ENCODE data around the gene CARD11.
"Not testable (repeated sequence)": the region's sequence is repeated elsewhere in the genome, so short reads cannot be mapped to it uniquely, and the experiment has no call there.

Gene CARD11

DNA sequence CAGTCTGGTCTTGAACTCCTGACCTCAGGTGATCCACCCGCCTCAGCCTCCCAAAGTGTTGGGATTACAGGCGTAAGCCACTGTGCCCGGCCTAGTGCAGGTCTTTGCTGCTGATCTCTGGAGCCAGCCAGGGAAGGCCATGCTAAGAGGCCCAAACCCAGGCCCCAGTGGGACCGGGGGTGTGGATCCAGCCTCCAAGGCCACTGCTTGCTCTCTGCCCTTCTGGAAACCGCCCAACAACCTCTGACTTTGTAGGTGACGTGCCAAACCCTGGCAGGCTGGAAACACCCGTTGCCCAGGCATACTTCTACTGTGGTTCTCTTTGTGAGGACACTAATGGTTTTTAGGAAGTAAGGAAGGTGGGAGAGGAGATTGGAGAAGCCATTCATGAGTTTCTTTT lies 116.1 kb downstream of the CARD11 start:
- DNase-seq, result no peak

GRCh38 chr7:2926896-2927405 lies 116.7 kb downstream of the CARD11 start:
- no peak for DNase-seq

DNA sequence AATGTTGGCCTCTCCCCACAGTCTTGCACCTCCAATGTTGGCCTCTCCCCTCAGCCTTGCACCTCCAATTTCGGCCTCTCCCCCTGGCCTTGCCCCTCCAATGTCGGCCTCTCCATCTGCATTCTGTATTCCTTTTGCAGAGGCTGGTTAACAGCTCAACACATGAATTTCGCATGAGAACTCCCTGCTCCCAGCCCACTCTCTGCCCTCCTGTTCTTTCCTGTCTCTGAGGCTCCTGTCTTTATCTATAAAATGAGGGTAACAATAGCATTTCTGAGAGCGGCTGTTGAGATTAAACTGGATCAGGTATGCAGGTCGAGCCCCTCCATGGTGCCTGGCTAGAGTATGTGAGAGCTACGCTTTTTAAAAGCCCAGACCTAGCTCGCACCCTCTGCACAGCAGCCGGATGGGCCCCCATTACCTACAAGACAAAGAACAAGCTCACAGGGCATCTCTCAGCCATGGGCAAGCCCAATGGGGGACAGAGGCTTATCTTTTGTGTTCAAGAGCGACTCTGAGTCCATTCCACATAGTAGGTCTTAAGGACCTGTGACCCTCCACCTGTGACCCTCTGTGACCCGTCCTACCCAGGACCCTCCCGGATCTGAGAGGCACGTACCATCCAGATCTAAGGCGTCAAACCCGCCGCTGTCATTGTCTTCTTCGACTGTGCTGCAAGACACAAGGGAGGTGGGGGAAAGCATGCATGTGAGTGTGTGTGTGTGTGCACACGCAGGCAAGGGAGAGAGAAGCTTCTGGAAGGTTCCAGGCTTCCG lies 117.4 kb downstream of the CARD11 start:
- no peak for DNase-seq

DNA sequence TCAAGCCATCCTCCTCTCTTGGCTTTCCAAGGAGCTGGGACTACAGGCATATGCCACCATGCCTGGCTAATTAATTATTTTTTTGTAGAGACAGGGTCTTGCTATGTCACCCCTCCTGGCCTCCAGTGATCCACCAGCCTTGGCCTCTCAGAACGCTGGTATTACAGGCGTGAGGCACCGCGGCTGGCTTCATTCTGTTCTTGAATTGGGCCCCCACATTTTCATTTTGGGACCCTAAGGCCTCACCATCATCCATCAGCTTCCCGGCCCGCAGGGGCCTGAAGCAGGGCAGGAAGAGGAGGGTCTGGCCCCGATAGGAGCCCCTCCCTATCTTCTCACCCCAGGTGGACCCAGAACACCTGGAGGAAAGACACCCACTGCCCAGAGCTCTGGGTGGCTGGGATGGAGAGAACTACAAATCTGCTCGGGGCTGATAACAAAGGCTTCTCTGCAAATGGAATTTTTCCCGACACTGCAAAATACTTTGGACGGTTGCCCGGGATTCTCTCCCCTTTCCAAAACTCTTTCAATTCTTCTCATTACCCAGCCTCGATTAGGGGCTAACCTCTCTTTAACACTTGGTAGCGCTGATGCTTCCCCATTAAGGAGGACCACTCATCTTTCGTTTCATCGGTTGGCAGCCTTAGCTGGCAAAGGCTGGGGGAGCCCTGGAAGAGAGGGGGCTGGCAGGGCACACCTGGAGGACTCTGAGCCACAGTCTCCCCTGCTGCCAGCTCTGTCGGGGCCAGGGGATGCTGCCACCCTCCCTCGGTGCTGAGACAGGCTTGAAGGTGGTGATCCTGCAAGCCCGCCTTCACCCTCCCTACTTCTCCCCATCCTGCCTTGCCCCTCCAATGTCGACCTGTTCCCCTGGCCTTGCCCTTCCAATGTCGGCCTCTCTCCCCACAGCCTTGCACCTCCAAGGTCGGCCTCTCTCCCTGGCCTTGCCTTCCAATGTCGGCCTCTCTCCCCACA lies 118.5 kb downstream of the CARD11 start:
- DNase-seq, result no peak

DNA sequence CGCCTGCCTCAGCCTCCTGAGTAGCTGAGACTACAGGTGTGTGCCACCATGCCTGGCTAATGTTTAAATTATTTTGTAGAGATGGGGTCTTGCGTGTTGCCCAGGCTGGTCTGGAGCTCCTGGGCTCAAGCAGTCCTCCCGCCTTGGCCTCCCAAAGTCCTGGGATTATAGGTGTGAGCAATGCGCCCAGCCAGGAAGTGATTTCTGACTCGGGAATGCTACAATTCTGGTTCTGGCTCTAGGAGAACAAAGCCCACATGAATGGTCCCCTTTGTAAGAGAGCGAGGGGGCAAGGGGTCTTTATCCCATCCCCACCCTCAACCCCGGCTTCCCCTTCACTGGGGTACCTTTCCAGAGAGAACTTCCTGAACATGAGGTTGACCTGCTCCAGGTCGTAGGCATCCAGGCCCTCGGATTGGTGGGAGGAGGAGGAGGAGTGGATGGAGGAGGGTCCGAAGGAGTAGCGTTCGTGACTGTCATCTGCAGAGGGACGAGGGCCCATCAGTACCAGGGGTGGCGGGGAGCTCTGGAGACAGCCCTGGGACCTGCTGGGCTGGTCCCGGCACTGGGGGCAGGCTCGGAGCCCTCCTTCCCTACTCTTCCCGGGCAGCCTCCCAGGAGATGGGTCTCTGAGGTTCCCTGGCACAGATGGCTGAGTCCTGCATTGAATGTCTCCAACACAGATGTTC lies 119.6 kb downstream of the CARD11 start:
- no peak for DNase-seq

GRCh38 chr7:2923291-2923781 lies 120.3 kb downstream of the CARD11 start:
- DNase-seq, result no peak

DNA sequence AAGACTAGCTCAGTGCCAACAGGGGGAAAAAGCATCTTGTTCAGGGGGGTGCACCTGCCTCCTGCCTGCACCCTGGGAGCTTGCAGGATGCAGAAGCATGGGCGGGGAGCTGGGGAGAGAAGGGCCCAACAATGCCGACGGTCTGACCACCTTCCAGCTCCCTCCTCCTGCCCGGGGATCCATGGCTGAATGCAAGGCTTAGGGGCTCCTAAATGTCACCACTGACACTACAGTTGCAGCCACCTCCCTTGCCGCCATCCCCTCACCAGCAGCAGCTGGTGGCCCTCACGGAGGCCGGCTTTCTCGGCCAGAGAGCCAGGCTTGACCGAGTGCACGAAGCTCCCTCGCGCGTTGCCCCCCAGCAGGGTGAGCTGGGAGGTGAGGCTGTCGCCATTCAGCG lies 120.8 kb downstream of the CARD11 start:
- no peak for DNase-seq

- DNase-seq, result no peak
These were observed 121.3 kb downstream of the CARD11 start for GRCh38 chr7:2922348-2922691.

DNA sequence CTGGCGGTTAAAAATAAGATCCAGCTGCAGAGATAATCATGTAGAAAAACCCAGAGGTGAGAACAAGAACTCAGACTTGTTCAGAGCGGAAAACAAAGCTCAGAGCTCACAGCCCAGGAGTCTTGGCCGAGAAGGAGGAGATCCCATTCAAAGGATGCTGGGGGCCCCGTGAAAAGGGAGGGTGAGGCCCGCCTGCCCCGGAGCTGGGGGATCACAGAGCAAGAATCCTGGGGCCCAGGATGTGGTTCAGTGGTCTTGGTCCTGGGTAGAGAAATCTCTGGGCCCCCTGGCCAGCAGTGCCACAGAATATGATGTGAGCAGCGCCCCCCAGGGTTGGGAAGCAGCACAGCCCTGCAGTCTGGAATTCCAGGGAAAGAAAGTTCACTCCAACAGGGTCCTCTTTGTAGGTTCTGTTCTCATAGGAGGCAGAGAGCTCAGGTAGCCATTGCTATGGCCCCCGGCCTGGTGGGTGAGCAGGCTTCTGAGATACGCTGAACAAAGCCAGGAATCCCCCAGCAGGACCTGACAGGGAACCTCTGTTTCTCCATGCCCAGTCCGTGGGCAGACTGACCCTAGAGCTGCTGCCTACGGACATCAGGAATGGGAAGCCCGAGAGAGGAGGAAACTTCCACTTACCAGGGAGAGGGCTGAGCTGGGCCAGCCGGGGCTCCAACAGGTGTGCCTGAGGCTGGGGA lies 121.9 kb downstream of the CARD11 start:
- DNase-seq, result peak in 1 of 58 donors; percentile 6

DNA sequence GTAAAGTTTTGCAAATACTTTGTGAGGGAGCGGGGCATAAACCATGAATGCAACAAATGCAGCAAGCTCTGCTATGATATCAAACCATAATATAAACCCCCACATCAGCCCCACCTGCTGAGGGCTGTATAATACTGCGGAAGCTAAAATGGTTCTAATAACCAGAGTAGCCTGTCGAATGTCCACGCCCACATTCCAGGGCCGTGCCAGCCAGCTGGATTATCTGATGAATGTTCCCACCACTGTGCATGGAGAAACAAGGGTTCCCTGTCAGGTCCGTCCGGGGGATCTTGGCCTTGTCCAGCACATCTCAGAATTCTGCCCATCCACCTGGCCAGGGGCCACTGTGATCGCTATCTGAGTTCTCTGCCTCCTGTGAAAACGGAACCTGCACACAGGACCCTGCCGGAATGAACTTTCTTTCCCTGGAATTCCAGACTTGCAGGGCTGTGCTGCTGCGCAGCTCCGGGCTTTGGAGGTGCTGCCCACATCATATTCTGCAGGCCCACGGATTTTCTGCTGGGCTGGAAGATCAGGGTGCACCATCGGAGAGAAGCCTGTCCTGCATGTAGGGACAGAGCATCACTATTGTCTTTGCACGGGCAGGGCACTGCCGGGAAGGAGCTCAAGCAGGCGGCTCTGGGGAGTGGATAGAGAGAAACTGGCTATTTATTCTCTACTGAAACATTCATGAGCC lies 122.6 kb downstream of the CARD11 start:
- peak in 1 of 58 donors; percentile 12 for DNase-seq

DNA sequence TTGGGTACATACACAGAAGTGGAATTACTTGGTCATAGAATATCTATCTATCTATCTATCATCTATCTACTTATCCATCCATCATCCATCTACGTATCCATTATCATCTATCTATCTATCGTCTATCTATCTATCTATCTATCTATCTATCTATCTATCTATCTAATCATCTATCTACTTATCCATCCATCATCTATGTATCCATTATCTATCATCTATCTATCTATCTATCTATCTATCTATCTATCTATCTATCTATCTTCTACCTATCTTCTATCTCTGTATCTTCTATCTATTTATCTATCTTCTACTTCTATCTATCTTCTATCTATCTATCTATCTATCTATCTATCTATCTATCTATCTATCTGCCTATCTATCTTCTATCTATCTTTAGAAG lies 123.2 kb downstream of the CARD11 start:
- not testable (repeated sequence) for DNase-seq

DNA sequence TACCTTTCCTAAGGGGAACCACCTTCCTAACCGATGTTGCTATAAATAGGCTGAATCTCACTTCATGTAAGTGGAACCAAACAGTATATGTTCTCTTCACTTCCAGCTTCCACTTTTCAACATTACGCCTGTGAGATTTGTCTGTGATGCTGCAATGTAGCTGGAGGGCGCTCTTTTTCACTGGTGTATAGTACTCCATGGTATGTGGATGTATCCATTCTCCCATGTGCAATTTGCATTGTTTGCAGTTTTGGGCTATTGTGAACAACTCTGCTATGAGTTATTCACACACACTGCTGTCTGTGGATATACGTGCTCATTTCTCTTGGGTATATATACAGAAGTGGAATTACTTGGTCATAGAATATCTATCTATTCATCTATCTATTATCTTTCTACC lies 123.6 kb downstream of the CARD11 start:
- no peak for DNase-seq

- no peak for DNase-seq
These were observed 124.4 kb downstream of the CARD11 start for GRCh38 chr7:2919256-2919655.

DNA sequence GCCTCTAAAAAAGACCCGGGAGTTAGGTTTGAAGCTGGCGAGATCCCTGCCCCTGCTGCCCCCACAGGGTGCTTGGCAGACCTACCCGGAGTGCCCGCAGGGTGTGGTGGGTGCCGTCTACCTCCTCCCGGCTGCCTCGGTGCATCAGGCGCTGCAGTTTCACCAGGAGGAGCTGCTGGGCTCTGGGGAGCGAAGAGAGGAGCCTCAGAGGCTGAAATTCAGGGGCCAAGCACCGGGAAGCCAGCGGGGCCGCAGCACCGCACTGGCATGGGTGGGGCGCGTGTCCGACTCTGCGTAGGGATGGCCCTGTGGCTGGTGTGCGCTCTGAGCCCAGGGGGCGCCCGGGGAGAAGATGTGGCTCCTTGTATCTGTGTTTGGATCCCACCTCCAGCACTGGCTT lies 125.3 kb downstream of the CARD11 start:
- DNase-seq, result no peak

DNA sequence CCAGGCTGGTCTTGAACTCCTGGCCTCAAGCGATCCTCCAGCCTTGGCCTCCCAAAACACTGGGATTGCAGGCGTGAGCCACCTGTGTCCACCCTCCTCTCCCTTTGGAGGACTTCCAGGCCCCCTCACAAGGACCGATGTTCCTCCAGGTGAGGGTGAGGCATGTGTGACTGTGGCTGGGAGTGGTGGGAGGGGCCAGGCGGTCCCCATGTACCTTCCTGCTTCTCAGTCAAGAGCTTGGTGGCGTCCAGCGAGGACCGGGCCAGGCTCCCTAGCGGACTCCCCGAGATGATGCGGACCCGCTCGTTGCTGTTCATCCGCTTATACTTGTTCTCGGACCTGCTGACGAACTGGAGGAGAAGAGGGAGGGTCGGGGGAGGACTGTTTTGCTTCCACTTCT lies 128.6 kb downstream of the CARD11 start:
- DNase-seq, result no peak

DNA sequence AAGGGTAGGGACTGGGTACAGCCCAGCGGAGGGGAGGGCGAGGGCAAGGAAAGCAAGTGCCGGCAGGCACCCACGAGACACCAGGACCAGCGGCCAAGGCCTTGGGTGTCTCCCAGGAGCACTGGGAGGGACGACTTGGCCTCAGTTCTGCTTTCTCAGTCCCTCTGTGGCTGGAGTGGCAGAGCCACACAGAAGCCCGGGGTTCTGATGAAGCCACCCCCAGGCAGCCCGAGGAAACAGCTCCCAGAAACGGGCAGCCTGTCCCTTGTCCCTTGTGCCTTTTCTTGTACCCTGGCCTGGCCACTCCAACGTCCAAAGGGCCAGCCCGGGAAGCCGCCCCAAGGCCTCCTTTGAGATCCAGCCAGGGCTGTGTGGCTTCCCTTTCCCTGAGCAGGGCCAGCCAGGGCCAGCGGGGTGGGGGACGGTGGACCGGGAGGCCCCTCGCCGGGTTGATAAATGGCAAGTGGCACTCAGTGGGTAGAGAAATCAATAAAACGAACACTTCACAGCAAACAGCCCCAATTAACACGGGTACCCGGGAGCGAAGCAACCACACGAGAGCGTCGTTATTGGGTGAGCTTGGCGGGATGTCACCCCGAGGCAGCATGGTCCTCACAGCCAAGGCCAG lies 129.8 kb downstream of the CARD11 start:
- DNase-seq, result peak in 17 of 58 donors; percentile 5 to 51 (median 14)

DNA sequence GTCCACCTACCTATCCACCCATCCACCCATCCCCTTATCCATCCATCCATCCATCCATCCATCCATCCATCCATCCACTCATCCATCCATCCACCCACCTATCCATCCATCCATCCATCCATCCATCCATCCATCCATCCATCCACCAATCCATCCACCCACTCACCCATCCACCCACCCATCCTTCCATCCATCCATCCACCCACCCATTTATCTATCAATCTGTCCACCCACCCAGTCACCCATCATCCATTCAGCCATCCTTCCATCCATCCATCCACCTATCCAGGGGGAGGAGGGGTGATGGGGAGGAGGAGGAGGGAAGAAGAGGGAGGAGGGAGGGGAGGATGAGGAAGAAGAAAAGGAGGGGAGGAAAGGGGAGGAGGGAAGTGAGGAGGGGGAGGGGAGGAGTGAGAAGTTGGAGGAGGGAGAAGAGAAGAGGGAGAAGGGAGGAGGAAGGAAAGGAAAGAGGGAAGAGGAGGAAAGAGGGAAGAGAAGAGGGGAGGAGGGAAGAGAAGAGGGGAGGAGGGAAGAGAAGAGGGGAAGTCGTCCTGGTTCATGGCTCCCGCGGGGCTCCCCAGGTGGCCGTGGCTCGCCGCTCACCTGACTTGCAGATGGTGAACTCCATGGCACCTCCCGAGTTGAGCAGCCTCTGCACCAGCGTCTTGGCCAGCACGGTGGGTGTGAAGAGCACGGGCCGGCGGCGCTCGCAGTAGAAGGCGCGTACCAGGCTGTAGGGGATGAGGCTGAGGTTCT lies 130.8 kb downstream of the CARD11 start:
- no peak for DNase-seq

- DNase-seq, result peak in 1 of 58 donors; percentile 14
These were observed 132.2 kb downstream of the CARD11 start for GRCh38 chr7:2911466-2911865.

GRCh38 chr7:2909471-2910039 lies 134.1 kb downstream of the CARD11 start:
- no peak for DNase-seq
